GM23338 (cell line): ENCODE data around the gene GRID2.

ENCODE experiments used
- CREB1 ChIP-seq: fragments of 250-450 bp; sonication (Bioruptor Pico); IDR thresholded peaks from 2 replicates; pipeline ENCODE4 v1.5.0; 2020; ENCODE audit warnings: low read depth, mild to moderate bottlenecking, moderate library complexity
- CTCF ChIP-seq, 2 experiments: fragments of 200-600 bp in 1 of 2; sonication (generic) in 1 of 2; conservative IDR thresholded peaks; 2 replicates each; pipeline versions ENCODE4 v1.5.1 to v1.6.1; 2016 to 2017; ENCODE audit warnings: antibody characterized with exemption in 2 of 2, low read depth in 2 of 2, mild to moderate bottlenecking in 2 of 2, moderate library complexity in 1 of 2
- ETS1 ChIP-seq: IDR thresholded peaks from 2 replicates; pipeline ENCODE4 v1.6.1; 2016; ENCODE audit warnings: antibody characterized with exemption
- EZH2 ChIP-seq: fragments of 200-600 bp; sonication (generic); IDR thresholded peaks from one replicate; pipeline ENCODE4 v1.8.0; 2017; ENCODE audit warnings: antibody characterized with exemption, mild to moderate bottlenecking, low read depth; ENCODE audit not compliant: unreplicated experiment
- EZH2phosphoT487 ChIP-seq: fragments of 200-600 bp; sonication (generic); IDR thresholded peaks from one replicate; pipeline ENCODE4 v1.8.1; 2018; ENCODE audit warnings: antibody characterized with exemption; ENCODE audit not compliant: unreplicated experiment
- JUNB ChIP-seq: IDR thresholded peaks from one replicate; pipeline ENCODE4 v1.6.1; 2016; ENCODE audit warnings: antibody characterized with exemption; ENCODE audit not compliant: unreplicated experiment
- NANOG ChIP-seq: IDR thresholded peaks from 2 replicates; pipeline ENCODE4 v1.6.1; 2016; ENCODE audit warnings: antibody characterized with exemption, borderline replicate concordance
- POLR2AphosphoS5 ChIP-seq: IDR thresholded peaks from 2 replicates; pipeline ENCODE4 v1.6.1; 2016; ENCODE audit warnings: antibody characterized with exemption, low read depth
- REST ChIP-seq: IDR thresholded peaks from one replicate; pipeline ENCODE4 v1.6.1; 2018; ENCODE audit warnings: antibody characterized with exemption; ENCODE audit not compliant: unreplicated experiment
- STAT1 ChIP-seq: IDR thresholded peaks from one replicate; pipeline ENCODE4 v1.6.1; 2016; ENCODE audit warnings: antibody characterized with exemption; ENCODE audit not compliant: unreplicated experiment
- ZNF331 ChIP-seq: fragments of 250-450 bp; sonication (Bioruptor Pico); IDR thresholded peaks from 2 replicates; pipeline ENCODE4 v1.5.0; 2020; ENCODE audit warnings: low read depth, mild to moderate bottlenecking, moderate library complexity

- TF ChIP-seq CTCF (conservative IDR thresholded peaks at IDR 0.05; ENCODE audit: low read depth in 2 of 2) (no peak), EZH2phosphoT487 (no peak), POLR2AphosphoS5 (no peak), EZH2 (no peak), NANOG (no peak), JUNB (no peak), ZNF331 (CRISPR knock-in tag) (no peak), STAT1 (no peak), REST (no peak), ETS1 (no peak), CREB1 (no peak)
Measured at GRCh38 chr4:93730760-93731159, 1427.0 kb downstream of the GRID2 start.
